Measurements from ENCODE around the gene PARVB. TPM values are rescaled to one million over a fixed set of nuclear protein-coding genes. Genes with fewer than 3 reads are reported as not detected.

Gene PARVB
- total RNA-seq, 2 experiments from 2014 or later: 39.4 to 41.0 TPM

GRCh38 chr22:44186121-44186510 lies 162.0 kb downstream of the PARVB start:
- H3K27ac Mint-ChIP-seq: no peak overlapping the region
- ChIA-PET POLR2A (interaction anchor here (1.0 kb wide), 1 partner anchor 9 kb away, joined by 3 read pairs; no protein-coding TSS in a partner anchor), CTCF (no interaction called here)
- DNase-seq: no peak
- H3K9me3 Mint-ChIP-seq (ENCODE audit: insufficient read depth): no peaks in the 10 kb centered on the region
- ATAC-seq: no peak
- no peak overlapping the region for H3K4me3 Mint-ChIP-seq
- H3K27me3 Mint-ChIP-seq (ENCODE audit: low read depth): no peaks in the 10 kb centered on the region
- H3K36me3 Mint-ChIP-seq (ENCODE audit: low read depth): peaks cover 34% of the 10 kb centered on the region
- peaks cover 35% of the 10 kb centered on the region for H3K4me1 Mint-ChIP-seq (ENCODE audit: low read depth)

GRCh38 chr22:44186737-44187136 lies 162.6 kb downstream of the PARVB start:
- Mint-ChIP-seq H3K36me3 (ENCODE audit: low read depth) (peaks cover 37% of the 10 kb centered on the region), H3K27me3 (ENCODE audit: low read depth) (no peaks in the 10 kb centered on the region), H3K4me3 (no peak overlapping the region), H3K27ac (no peak overlapping the region), H3K9me3 (ENCODE audit: insufficient read depth) (no peaks in the 10 kb centered on the region), H3K4me1 (ENCODE audit: low read depth) (peaks cover 38% of the 10 kb centered on the region)
- POLR2A ChIA-PET: interaction anchor here (1.0 kb wide), 1 partner anchor 8 kb away, joined by 3 read pairs; no protein-coding TSS in a partner anchor
- no peak for DNase-seq
- no peak for ATAC-seq
- CTCF ChIA-PET: no interaction called here

- H3K4me1 Mint-ChIP-seq (ENCODE audit: low read depth): peaks cover 42% of the 10 kb centered on the region
Observed at GRCh38 chr22:44187652-44188230, 163.6 kb downstream of the PARVB start.

GRCh38 chr22:44188316-44188715 lies 164.2 kb downstream of the PARVB start:
- Mint-ChIP-seq H3K4me3 (no peak overlapping the region), H3K27me3 (ENCODE audit: low read depth) (no peaks in the 10 kb centered on the region), H3K9me3 (ENCODE audit: insufficient read depth) (no peaks in the 10 kb centered on the region), H3K4me1 (ENCODE audit: low read depth) (peaks cover 44% of the 10 kb centered on the region), H3K27ac (no peak overlapping the region), H3K36me3 (ENCODE audit: low read depth) (peaks cover 43% of the 10 kb centered on the region)
- DNase-seq: no peak
- ChIA-PET CTCF (no interaction called here), POLR2A (no interaction called here)
- ATAC-seq: no peak

More at GRCh38 chr22:44187652-44188230, 163.6 kb downstream of the PARVB start:
- DNase-seq (no peak), ATAC-seq (no peak)
- Mint-ChIP-seq H3K27me3 (ENCODE audit: low read depth) (no peaks in the 10 kb centered on the region), H3K4me3 (no peak overlapping the region), H3K27ac (no peak overlapping the region), H3K36me3 (ENCODE audit: low read depth) (peaks cover 37% of the 10 kb centered on the region), H3K9me3 (ENCODE audit: insufficient read depth) (no peaks in the 10 kb centered on the region)
- POLR2A ChIA-PET: no interaction called here
- CTCF ChIA-PET: no interaction called here

GRCh38 chr22:44188986-44189630 lies 165.0 kb downstream of the PARVB start:
- peaks cover 43% of the 10 kb centered on the region for H3K36me3 Mint-ChIP-seq (ENCODE audit: low read depth)
- ATAC-seq (no peak), DNase-seq (no peak)
- H3K4me1 Mint-ChIP-seq (ENCODE audit: low read depth): peaks cover 44% of the 10 kb centered on the region
- no peak overlapping the region for H3K27ac Mint-ChIP-seq
- no peaks in the 10 kb centered on the region for H3K9me3 Mint-ChIP-seq (ENCODE audit: insufficient read depth)
- CTCF ChIA-PET: no interaction called here
- H3K27me3 Mint-ChIP-seq (ENCODE audit: low read depth): no peaks in the 10 kb centered on the region
- POLR2A ChIA-PET: no interaction called here
- no peak overlapping the region for H3K4me3 Mint-ChIP-seq

GRCh38 chr22:44190381-44190976 lies 166.4 kb downstream of the PARVB start:
- POLR2A ChIA-PET: interaction anchor here (7.7 kb wide), 1 partner anchor 8 kb away, joined by 53 read pairs; the partner anchor contains the start of gene PARVG
- ATAC-seq (no peak), DNase-seq (no peak)

GRCh38 chr22:44191036-44191454 lies 166.9 kb downstream of the PARVB start:
- Mint-ChIP-seq H3K27me3 (ENCODE audit: low read depth) (no peaks in the 10 kb centered on the region), H3K4me3 (no peak overlapping the region), H3K36me3 (ENCODE audit: low read depth) (peaks cover 49% of the 10 kb centered on the region), H3K27ac (no peak overlapping the region), H3K4me1 (ENCODE audit: low read depth) (peaks cover 47% of the 10 kb centered on the region), H3K9me3 (ENCODE audit: insufficient read depth) (no peaks in the 10 kb centered on the region)
- DNase-seq (peak; percentile 33), ATAC-seq (peak; percentile 32)
- POLR2A ChIA-PET: interaction anchor here (7.7 kb wide), 1 partner anchor 9 kb away, joined by 53 read pairs; the partner anchor contains the start of gene PARVG
- CTCF ChIA-PET: interaction anchor here (1.1 to 1.9 kb wide), 2 partner anchors 10 to 198 kb away, joined by 3 to 4 read pairs; no protein-coding TSS in a partner anchor

More at GRCh38 chr22:44190381-44190976, 166.4 kb downstream of the PARVB start:
- H3K36me3 Mint-ChIP-seq (ENCODE audit: low read depth): peaks cover 49% of the 10 kb centered on the region
- CTCF ChIA-PET: interaction anchor here (1.1 to 1.9 kb wide), 2 partner anchors 9 to 197 kb away, joined by 3 to 4 read pairs; no protein-coding TSS in a partner anchor
- no peak overlapping the region for H3K4me3 Mint-ChIP-seq
- no peaks in the 10 kb centered on the region for H3K27me3 Mint-ChIP-seq (ENCODE audit: low read depth)
- no peaks in the 10 kb centered on the region for H3K9me3 Mint-ChIP-seq (ENCODE audit: insufficient read depth)
- H3K27ac Mint-ChIP-seq: no peak overlapping the region
- H3K4me1 Mint-ChIP-seq (ENCODE audit: low read depth): peaks cover 47% of the 10 kb centered on the region

- peak; percentile 59 for DNase-seq
- POLR2A ChIA-PET: interaction anchor here (7.7 kb wide), 1 partner anchor 10 kb away, joined by 53 read pairs; the partner anchor contains the start of gene PARVG
- peaks cover 44% of the 10 kb centered on the region for H3K4me1 Mint-ChIP-seq (ENCODE audit: low read depth)
Observed at GRCh38 chr22:44192098-44192815, 168.2 kb downstream of the PARVB start.

GRCh38 chr22:44192816-44193534 lies 168.9 kb downstream of the PARVB start:
- Mint-ChIP-seq H3K4me3 (no peak overlapping the region), H3K4me1 (ENCODE audit: low read depth) (peaks cover 42% of the 10 kb centered on the region), H3K27me3 (ENCODE audit: low read depth) (no peaks in the 10 kb centered on the region), H3K9me3 (ENCODE audit: insufficient read depth) (no peaks in the 10 kb centered on the region), H3K27ac (peak overlapping the region; percentile 58), H3K36me3 (ENCODE audit: low read depth) (peaks cover 50% of the 10 kb centered on the region)
- DNase-seq (no peak), ATAC-seq (peak; percentile 11)
- CTCF ChIA-PET: interaction anchor here (1.3 kb wide), 1 partner anchor 200 kb away, joined by 3 read pairs; no protein-coding TSS in a partner anchor
- POLR2A ChIA-PET: interaction anchor here (7.7 kb wide), 1 partner anchor 11 kb away, joined by 53 read pairs; the partner anchor contains the start of gene PARVG

More at GRCh38 chr22:44192098-44192815, 168.2 kb downstream of the PARVB start:
- Mint-ChIP-seq H3K27me3 (ENCODE audit: low read depth) (no peaks in the 10 kb centered on the region), H3K9me3 (ENCODE audit: insufficient read depth) (no peaks in the 10 kb centered on the region), H3K36me3 (ENCODE audit: low read depth) (peaks cover 46% of the 10 kb centered on the region), H3K27ac (no peak overlapping the region), H3K4me3 (no peak overlapping the region)
- peak; percentile 61 for ATAC-seq
- CTCF ChIA-PET: interaction anchor here (1.1 to 1.3 kb wide), 2 partner anchors 11 to 199 kb away, joined by 3 read pairs; no protein-coding TSS in a partner anchor

- Mint-ChIP-seq H3K27me3 (ENCODE audit: low read depth) (no peaks in the 10 kb centered on the region), H3K4me3 (no peak overlapping the region), H3K36me3 (ENCODE audit: low read depth) (peaks cover 55% of the 10 kb centered on the region), H3K4me1 (ENCODE audit: low read depth) (peaks cover 42% of the 10 kb centered on the region), H3K9me3 (ENCODE audit: insufficient read depth) (no peaks in the 10 kb centered on the region), H3K27ac (peak overlapping the region; percentile 41)
- POLR2A ChIA-PET: interaction anchor here (7.7 kb wide), 1 partner anchor 11 kb away, joined by 53 read pairs; the partner anchor contains the start of gene PARVG
- CTCF ChIA-PET: interaction anchor here (1.3 kb wide), 1 partner anchor 200 kb away, joined by 3 read pairs; no protein-coding TSS in a partner anchor
- DNase-seq: no peak
- peak; percentile 8 for ATAC-seq
Observed at GRCh38 chr22:44193535-44193891, 169.4 kb downstream of the PARVB start.

- peaks cover 64% of the 10 kb centered on the region for H3K36me3 Mint-ChIP-seq (ENCODE audit: low read depth)
- no peaks in the 10 kb centered on the region for H3K9me3 Mint-ChIP-seq (ENCODE audit: insufficient read depth)
- POLR2A ChIA-PET: interaction anchor here (1.0 to 7.7 kb wide), 2 partner anchors 9 to 12 kb away, joined by 3 to 53 read pairs; partner anchors contain the start of gene PARVG
- H3K4me1 Mint-ChIP-seq (ENCODE audit: low read depth): peaks cover 49% of the 10 kb centered on the region
- no peak overlapping the region for H3K4me3 Mint-ChIP-seq
- no peaks in the 10 kb centered on the region for H3K27me3 Mint-ChIP-seq (ENCODE audit: low read depth)
- CTCF ChIA-PET: no interaction called here
- H3K27ac Mint-ChIP-seq: no peak overlapping the region
- ATAC-seq: no peak
- no peak for DNase-seq
Observed at GRCh38 chr22:44194569-44194968, 170.5 kb downstream of the PARVB start.
